Endometrial microvascular endothelial cells (primary cell): ENCODE measurements around the gene DNM3. TPM values are rescaled to one million over a fixed set of nuclear protein-coding genes. Genes with fewer than 3 reads are reported as not detected.

Source experiments
- in situ Hi-C: cut with HindIII; loops from 2 replicates; pipeline ENCODE4 v1.10.0; 2017; ENCODE audit warnings: low sequenced_read_pairs, low pct_unique_long_range_greater_than_20kb; ENCODE audit errors: inconsistent ontology term
- total RNA-seq: library from RNA; depleted of rRNA; stranded (reverse); fragments of >200 nt; gene quantifications from one replicate; pipeline ENCODE4 v1.2.3, GENCODE V29; 2015; ENCODE audit errors: inconsistent ontology term

Gene DNM3
- total RNA-seq, 1 donor from 2014 or later, result 0.84 TPM

- in situ Hi-C loops, result no loop called here
Observed at GRCh38 chr1:171863531-171863930, 22.2 kb downstream of the DNM3 start.

- in situ Hi-C loops, result no loop called here
Observed at GRCh38 chr1:171864308-171864707, 23.0 kb downstream of the DNM3 start.

DNA sequence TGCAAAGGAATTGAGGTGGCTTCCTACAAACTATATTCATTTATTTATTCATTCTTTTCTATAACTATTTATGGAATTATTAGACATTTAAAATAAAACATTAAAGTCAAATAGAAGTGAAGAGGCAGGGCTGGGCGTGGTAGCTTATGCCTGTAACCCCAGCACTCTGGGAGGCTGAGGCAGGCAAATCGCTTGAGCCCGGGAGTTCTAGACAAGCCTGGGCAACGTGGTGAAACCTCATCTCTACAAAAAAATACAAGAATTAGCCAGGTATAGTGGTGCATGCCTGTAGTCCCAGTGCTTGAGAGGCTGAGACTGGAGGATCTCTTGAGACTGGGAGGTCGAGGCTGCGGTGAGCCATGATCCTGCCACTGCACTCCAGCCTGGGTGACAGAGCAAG is 23.8 kb downstream of the DNM3 start:
- in situ Hi-C loops, result no loop called here

- in situ Hi-C loops, result no loop called here
Observed at GRCh38 chr1:171867236-171867635, 25.9 kb downstream of the DNM3 start.

GRCh38 chr1:171868217-171868803 is 27.0 kb downstream of the DNM3 start:
- in situ Hi-C loops, result no loop called here

- in situ Hi-C loops, result no loop called here
Observed at GRCh38 chr1:171869097-171869496, 27.8 kb downstream of the DNM3 start.

GRCh38 chr1:171871848-171872247 is 30.6 kb downstream of the DNM3 start:
- in situ Hi-C loops, result no loop called here

GRCh38 chr1:171872430-171872829 is 31.1 kb downstream of the DNM3 start:
- in situ Hi-C loops, result no loop called here

GRCh38 chr1:171873664-171874063 is 32.4 kb downstream of the DNM3 start:
- in situ Hi-C loops, result no loop called here

DNA sequence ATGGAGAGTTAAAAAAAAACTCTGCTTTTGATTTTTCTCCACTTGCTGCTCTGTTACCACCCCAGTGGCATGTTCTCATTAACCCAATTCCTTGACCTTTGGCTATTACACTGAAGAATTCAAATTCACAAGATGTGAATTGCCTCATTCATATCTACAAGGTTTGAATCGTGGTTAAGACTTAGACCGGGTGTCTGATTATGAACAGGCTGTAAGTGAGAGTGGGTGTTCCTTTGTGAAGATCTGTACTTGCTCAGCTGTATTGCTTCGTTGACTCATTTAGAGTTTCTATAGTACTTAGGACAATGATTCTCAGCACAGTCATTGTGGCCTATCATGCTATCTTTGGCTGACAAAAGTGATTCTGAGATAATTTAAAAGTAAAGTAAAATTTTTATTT is 36.4 kb downstream of the DNM3 start:
- in situ Hi-C loops, result no loop called here

DNA sequence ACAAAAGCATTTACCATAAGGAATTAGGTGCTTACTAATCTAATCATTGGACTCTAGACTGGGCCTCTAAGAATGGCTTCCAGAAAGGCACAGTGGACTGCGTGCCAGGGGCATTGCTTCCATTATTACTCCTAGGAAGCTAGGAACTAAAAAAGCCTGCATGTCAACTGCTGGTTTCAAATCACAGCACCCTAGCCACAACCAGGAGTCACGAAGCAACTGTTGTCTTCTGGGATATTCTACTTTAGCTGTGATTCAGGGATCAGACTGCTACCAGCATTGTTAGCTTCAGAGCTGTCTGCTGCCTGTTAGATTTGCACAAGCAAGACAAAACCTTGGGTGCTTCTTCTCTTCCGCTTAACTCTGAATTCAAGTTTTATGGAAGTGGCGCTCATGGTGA is 38.3 kb downstream of the DNM3 start:
- in situ Hi-C loops, result no loop called here

DNA sequence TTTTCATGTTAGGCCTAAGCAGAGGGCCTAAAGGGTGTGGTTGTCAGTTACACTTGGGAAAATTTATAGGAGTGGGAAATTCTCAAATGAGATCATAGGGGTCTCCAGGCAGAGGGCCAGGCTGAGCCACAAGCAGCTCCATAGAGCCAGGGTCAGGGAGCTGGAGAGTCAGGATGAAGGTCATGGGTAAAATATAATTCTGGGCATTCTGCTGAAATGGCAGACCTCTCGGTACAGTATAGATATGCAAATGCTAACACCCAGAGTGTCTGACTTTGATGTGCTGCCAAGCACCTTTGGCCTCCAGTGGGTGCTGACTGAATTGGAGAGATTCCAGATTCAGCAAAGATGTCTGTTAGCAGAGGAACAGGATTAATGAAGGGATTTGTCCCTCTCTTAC is 40.1 kb downstream of the DNM3 start:
- in situ Hi-C loops, result no loop called here

DNA sequence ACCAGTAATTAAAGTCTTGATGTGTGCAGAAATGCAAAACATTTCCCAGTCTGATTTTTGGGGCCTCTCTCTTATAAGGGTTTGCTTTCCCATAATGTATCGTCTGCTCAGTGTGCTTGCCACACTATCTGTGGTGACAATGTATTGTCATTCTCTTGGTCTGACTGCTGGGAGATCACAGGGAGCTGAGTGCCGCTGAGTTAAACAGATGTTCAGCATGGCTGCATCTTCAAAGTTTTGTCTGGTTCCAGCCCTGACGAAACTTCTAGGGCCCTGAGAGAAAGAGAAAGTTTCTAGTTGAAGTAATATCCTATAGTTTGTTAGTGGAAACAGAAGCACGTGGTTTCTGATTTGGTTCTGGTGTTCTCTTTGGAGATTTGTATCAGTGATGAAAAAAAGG is 42.6 kb downstream of the DNM3 start:
- in situ Hi-C loops, result no loop called here

DNA sequence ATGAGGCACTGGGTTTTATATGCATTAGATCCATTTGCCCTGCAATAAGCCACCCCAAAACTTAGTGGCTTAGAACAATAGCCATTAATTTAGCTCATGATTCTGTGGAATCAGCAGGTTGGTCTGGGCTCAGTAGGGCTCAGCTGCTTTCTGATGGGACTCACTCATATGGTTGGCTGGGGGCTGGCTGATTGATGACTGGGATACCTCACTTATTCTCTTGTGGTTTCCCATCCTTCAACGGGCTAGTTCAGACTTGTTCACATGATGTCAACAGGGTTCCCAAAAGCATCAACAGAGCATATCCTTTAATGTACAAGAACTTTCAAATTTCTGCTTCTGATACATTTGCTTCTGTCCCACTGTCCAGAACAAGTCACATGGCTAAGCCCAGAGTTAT is 43.2 kb downstream of the DNM3 start:
- in situ Hi-C loops, result no loop called here

GRCh38 chr1:171890131-171890530 is 48.8 kb downstream of the DNM3 start:
- in situ Hi-C loops, result no loop called here

- in situ Hi-C loops, result no loop called here
Observed at GRCh38 chr1:171896936-171897703, 55.8 kb downstream of the DNM3 start.

DNA sequence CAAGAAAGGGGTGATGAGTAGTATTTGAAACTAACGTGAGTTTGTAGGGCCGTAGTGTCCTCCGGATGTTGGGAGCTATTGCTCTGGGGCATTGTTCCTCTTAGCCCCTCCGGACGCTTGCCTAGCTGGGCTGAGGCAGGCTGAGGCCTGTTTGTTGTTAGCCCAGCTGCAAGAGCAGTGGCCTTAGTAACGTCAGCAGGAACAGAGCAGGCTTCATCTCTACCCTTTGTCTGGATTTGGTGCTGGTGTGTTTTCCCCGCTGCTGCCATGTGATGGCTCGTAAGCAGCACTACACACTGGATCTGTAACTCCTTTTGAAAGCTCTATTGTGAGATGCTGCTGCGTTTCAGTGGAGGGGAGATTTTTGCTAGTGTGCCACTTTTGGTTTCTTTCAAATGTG is 57.6 kb downstream of the DNM3 start:
- in situ Hi-C loops, result no loop called here

DNA sequence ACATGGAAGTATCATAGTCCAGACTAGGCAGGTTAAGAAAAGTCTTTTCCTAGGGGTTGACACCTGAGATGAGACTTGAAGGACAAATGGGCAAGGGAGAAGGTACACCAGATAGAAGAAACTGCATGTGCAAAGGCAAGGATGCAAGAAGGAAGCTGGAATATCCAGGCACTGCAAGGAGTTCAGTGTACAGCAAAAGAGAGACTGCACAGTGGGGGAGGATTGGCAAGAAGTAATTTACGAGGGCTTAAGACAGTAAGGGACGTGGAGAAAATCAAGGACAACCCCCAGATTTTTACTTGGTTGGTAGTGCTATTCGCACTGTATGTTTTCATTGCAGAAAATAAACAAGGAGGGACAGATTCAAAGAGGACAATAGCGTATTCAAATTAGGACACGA is 58.5 kb downstream of the DNM3 start:
- in situ Hi-C loops, result no loop called here

GRCh38 chr1:171901245-171901644 is 59.9 kb downstream of the DNM3 start:
- in situ Hi-C loops, result no loop called here

- in situ Hi-C loops, result no loop called here
Observed at GRCh38 chr1:171902527-171902926, 61.2 kb downstream of the DNM3 start.
